ENCODE measurements around the gene FLNA.

Gene FLNA

DNA sequence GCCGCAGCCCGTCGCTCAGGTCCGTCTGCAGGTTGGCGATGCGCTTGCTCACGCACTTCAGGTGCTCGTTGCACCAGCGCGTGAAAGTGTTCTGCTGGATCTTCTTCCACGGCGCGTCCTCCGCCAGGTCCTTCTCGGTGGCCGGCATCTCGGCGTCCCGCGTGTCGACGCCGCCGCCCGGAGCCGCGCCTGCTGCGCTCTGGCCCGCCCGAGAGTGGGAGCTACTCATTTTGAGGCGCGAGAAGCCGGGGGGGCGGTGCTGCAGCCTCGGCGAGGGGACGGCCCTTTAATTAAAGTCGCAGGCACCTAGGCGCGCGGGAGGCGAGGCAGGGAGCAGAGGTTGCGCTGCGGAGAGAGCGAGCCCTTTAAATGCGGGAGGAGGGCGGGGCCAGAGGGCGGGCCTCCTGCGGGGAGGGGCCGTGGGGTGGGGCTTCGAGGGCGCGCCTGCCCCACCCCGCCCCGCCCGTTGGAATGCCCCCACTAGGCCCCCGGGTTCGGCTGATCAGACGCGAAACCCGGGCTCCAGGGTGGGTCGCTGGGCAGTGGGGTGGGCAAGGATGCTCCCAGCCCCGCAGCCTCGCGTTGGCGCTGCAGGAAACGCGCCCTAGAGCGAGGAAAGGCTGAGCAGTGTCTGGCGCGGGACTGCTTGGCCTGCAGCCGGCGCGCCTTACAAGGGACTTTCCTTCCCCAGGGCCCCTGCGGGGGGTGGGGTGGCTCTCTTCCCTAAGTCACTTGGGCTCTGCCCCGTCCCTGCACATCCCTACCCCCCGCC lies 3.2 kb downstream of the FLNA start:
- H3K4me3 ChIP-seq (ENCODE audit: low read depth, low read length) = peak overlapping the region; percentile 83

DNA sequence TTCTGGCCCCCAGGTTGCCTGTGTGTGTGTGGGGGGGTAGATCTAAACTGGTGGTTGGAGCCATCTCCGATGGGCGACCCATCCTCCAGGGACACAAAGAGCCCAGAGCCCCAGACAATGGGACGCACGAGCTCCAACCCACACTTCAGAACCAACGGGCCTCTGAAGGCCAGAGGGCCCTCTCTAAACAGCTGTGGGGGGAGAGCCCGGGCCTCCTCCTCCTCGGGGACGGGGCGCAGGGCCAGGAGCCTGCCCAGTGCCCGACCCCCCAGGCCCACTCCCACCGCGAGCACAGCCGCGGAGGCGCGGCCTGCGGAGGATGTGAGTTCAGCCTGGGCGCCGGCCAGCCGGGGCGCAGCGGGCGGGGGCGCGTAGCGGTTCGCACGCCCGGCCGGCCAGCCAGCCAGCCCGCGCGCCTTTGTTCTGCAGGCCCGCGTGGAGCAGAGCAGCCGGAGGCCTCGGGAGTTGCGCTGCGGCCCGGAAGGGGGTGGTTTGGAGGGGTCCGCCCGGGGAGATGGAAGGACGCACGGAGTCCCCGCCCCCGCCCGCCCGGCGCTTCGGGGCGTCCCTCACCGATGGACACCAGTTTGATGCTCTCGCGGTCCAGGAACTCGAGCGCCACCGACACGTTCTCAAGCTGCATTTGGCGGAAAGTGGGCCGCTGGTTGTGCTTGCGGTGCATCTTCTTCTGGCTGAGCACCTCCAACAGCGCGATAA lies 4.0 kb downstream of the FLNA start:
- peak overlapping the region; percentile 83 for H3K4me3 ChIP-seq (ENCODE audit: low read depth, low read length)
- TF ChIP-seq, protein P1, sequence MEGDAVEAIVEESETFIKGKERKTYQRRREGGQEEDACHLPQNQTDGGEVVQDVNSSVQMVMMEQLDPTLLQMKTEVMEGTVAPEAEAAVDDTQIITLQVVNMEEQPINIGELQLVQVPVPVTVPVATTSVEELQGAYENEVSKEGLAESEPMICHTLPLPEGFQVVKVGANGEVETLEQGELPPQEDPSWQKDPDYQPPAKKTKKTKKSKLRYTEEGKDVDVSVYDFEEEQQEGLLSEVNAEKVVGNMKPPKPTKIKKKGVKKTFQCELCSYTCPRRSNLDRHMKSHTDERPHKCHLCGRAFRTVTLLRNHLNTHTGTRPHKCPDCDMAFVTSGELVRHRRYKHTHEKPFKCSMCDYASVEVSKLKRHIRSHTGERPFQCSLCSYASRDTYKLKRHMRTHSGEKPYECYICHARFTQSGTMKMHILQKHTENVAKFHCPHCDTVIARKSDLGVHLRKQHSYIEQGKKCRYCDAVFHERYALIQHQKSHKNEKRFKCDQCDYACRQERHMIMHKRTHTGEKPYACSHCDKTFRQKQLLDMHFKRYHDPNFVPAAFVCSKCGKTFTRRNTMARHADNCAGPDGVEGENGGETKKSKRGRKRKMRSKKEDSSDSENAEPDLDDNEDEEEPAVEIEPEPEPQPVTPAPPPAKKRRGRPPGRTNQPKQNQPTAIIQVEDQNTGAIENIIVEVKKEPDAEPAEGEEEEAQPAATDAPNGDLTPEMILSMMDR (IDR thresholded peaks at IDR 0.05; ENCODE audit: borderline replicate concordance, insufficient read depth, low read depth, low read length) = no peak

More for the DNA sequence above, 3.2 kb downstream of the FLNA start:
- TF ChIP-seq, protein P1 (IDR thresholded peaks at IDR 0.05; ENCODE audit: borderline replicate concordance, insufficient read depth, low read depth, low read length) = no peak

DNA sequence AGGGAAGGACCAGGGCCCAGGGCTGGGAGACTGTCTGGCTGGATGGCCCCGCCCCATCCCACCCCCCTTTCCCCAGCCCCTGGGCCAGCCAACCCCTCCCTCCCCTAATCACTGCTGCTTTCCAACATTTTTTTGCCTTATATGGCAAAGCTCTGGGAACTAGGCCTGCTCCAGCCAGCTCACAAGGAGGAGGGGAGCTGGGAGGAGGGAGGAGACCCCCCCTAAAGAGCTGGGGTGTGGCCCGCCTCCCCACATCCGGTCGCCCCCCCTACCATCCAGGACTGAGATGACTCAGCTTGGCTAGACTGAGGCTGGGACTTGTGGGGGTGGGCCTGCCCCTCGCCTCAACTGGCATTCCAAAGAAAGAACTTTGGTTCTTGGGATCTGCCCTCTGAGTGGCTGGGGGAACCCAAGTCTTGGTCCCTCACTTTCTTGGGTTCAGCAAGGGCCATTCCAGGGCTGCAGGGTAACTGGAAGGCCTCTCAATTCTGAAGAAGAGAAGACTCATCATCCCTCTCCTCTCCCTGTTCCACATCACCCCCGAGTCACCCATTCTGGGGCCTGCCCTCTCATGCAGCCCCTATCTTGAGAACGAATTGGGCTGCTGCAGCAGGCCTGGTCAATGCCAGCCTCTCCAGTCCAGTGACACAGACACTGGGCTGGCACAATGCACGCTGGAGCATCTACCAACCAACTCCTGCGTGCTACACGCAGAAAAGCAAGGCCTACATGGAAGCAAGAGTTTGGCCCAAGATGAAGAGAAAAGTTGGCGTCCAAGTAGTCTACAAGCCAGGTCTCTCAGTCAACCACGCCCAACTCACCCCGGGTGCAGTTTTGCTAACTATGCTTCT lies 4.8 kb downstream of the FLNA start:
- TF ChIP-seq, protein P1 (IDR thresholded peaks at IDR 0.05; ENCODE audit: borderline replicate concordance, insufficient read depth, low read depth, low read length) = no peak
- peak overlapping the region; percentile 83 for H3K4me3 ChIP-seq (ENCODE audit: low read depth, low read length)

DNA sequence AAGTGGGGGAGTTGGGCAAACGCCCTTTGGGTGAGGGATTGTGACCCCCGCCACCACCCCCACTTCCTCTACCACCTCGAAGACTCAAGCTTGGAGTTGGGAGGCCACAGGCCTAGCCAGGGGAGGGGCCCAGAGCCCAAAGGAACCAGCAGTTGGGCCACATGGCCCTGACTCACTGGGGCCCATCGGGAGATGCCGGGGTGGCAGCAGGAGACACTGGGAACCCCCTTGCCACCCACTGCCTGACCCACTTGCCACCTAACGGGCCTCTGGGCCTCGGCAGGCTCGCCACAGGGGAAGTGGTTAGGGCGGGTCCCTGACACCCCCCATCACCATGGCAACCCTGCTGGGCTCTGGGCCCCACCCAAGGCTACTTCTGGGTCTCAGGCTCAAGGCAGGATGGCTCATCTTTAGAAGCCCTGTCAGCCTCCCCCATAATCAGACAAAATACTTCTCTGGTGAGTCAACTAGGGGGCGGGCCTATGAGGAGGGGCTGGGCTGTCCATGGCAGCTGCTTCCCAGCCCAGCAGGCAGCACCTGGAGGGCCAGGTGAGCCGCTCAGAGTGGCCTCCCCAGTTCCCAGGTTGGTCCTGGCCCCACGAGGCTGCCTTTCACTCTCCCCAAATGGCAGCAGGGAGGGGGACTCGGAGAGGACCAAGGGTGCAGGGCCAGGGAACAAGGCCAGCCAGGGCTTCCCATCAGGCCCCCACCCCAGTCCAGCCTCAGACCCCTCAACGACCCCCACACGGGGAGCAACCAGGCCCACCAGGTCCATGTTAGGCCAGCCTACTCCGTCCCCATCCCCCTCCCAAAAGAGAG lies 5.6 kb downstream of the FLNA start:
- H3K4me3 ChIP-seq (ENCODE audit: low read depth, low read length) = peak overlapping the region; percentile 83
- TF ChIP-seq, protein P1 (IDR thresholded peaks at IDR 0.05; ENCODE audit: borderline replicate concordance, insufficient read depth, low read depth, low read length) = no peak

DNA sequence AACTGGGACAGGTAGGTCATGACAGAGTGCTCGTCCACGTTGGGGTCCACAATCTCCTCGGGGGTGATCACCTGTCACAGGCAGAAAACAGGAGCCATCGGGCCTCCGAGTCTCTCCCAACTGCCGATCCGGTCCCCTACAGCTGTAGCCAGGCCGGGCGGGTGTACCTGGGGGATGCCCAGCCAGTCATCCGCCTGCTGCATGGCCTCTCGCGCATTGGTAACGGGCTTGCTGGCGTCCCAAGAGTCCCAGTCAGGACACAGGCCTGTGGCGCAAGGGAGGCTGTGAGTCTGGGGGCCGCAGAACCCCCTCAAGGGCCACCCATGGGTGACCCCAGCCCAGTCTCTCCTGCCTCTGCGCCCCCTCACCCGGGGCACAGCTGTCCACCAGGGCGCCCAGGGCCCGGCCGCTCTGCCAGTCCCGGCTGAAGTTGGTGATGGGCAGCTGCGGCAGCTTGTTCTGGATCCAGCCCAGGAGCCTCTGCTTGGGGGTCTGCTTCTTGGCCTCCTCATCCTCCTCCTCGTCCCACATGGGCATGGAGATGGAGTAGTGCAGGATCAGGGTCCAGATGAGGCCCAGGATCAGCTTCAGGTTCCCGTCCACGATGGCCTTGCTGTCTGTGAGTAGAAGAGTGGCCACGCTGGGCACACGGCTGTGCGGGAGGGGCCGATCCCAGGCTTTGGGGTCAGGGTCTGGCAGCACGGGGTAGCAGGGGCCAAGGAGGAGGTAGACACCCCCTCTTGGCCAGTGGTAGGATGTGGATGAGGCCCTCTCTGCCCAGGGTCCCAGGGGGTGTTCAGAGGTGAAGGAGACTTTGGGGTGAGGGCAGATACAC lies 6.7 kb downstream of the FLNA start:
- no peak overlapping the region for H3K4me3 ChIP-seq (ENCODE audit: low read depth, low read length)
- TF ChIP-seq, protein P1 (IDR thresholded peaks at IDR 0.05; ENCODE audit: borderline replicate concordance, insufficient read depth, low read depth, low read length) = no peak

DNA sequence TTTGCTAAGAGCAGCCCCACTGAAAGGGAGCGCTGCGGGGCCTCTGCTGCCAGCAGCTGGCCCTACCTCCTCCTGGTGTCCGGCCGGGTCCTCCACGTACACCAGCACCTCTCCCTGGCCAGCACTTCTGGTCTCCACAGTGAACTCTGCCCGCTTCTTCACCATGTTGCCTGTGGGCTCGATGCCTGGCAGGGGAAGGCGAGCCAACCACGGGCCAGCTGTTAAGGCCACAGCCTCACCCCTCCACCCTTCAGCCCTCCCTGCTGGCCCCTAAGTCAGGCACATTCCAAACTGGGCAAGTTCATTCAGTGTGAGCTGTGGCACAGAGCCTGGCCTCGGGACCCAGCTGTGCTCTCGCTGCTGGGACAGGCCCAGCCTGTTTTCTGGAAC lies 7.8 kb downstream of the FLNA start:
- H3K4me3 ChIP-seq (ENCODE audit: low read depth, low read length) = no peak overlapping the region
- TF ChIP-seq, protein P1 (IDR thresholded peaks at IDR 0.05; ENCODE audit: borderline replicate concordance, insufficient read depth, low read depth, low read length) = no peak

Data from GM12875 (cell line).